Endothelial cell of umbilical vein (primary cell): ENCODE measurements around the gene KCNK2. TPM values are rescaled to one million over a fixed set of nuclear protein-coding genes. Genes with fewer than 3 reads are reported as not detected.

Experiments
- BruUV-seq: library from RNA; stranded (reverse); fragments of 400-500 nt; replicated peaks from 2 replicates; lab custom pipeline; 2021; lab: Mats Ljungman, UMichigan
- CTCF ChIA-PET: fragments of 300-600, 350-600 bp; sonication (Branson Sonifier 250); formaldehyde crosslinking; loops from one replicate; lab custom pipeline; 2021; ENCODE audit warnings: antibody characterized with exemption, inconsistent platforms; lab: Charles Lee
- POLR2A ChIA-PET: fragments of 300-600, 350-600 bp; sonication (Branson Sonifier 250); formaldehyde crosslinking; loops from one replicate; lab custom pipeline; 2021; ENCODE audit warnings: antibody characterized with exemption, inconsistent platforms; lab: Charles Lee
- DNase-seq: peaks from one replicate; pipeline ENCODE4 v3.0.0-alpha.2; 2011; ENCODE audit warnings: low read depth, low spot score
- FAIRE-seq: peaks from 2 replicates; lab custom pipeline; 2011; peaks lifted over from hg19 to GRCh38; lab: Jason Lieb, UNC
- H2AFZ ChIP-seq: 2 replicates; pipeline ENCODE4 v1.6.0; 2012; ENCODE audit warnings: low read depth, low read length, control low read depth, inconsistent platforms
- H3K27ac ChIP-seq: 2 replicates; pipeline ENCODE4 v1.5.1; 2011; ENCODE audit warnings: low read depth, mild to moderate bottlenecking, control low read depth, low read length, moderate library complexity; ENCODE audit not compliant: insufficient read depth
- H3K27me3 ChIP-seq, 2 experiments: 2 replicates each; pipeline versions ENCODE4 v1.6.0 to v1.6.1; 2011; ENCODE audit warnings: low read length in 2 of 2, mixed read lengths in 1 of 2; ENCODE audit not compliant: control insufficient read depth in 2 of 2, insufficient read depth in 2 of 2
- H3K36me3 ChIP-seq, 2 experiments: 2 replicates in 1 of 2; 3 replicates in 1 of 2; pipeline ENCODE4 v1.5.1; 2011; ENCODE audit warnings: low read length in 2 of 2, mild to moderate bottlenecking in 1 of 2, moderate library complexity in 1 of 2; ENCODE audit not compliant: control insufficient read depth in 2 of 2, insufficient read depth in 2 of 2; ENCODE audit errors: extremely low read depth in 1 of 2
- H3K4me1 ChIP-seq: 3 replicates; pipeline ENCODE4 v1.5.1; 2011; ENCODE audit warnings: mild to moderate bottlenecking, low read length; ENCODE audit not compliant: control insufficient read depth, insufficient read depth; ENCODE audit errors: extremely low read depth
- H3K4me2 ChIP-seq: 2 replicates; pipeline ENCODE4 v1.6.1; 2011; ENCODE audit warnings: low read length, control low read depth, mixed read lengths; ENCODE audit not compliant: insufficient read depth
- H3K4me3 ChIP-seq, 3 experiments: fragments of 200-600 bp in 1 of 3; sonication (generic), shearing (Covaris generic) in 1 of 3; replicated peaks in 1 of 3; 2 replicates each; pipeline ENCODE4 v1.5.1; 2011 to 2016; ENCODE audit warnings: control low read depth in 3 of 3, low read length in 3 of 3, mild to moderate bottlenecking in 2 of 3, inconsistent platforms in 1 of 3, low read depth in 1 of 3, moderate library complexity in 1 of 3; ENCODE audit not compliant: insufficient read depth in 1 of 3
- H3K79me2 ChIP-seq: 2 replicates; pipeline ENCODE4 v1.6.0; 2012; ENCODE audit warnings: low read length, inconsistent platforms; ENCODE audit not compliant: control insufficient read depth, insufficient read depth
- H3K9ac ChIP-seq: replicated peaks from 2 replicates; pipeline ENCODE3; 2011; ENCODE audit warnings: low read length, control low read depth; ENCODE audit not compliant: insufficient read depth; ENCODE audit errors: extremely low read depth
- H3K9me1 ChIP-seq: replicated peaks from 3 replicates; pipeline ENCODE4 v1.6.0; 2011; ENCODE audit warnings: mild to moderate bottlenecking, low read length; ENCODE audit not compliant: control insufficient read depth, insufficient read depth; ENCODE audit errors: extremely low read depth
- H3K9me3 ChIP-seq: replicated peaks from 2 replicates; pipeline ENCODE4 v1.5.1; 2012; ENCODE audit warnings: low read length, inconsistent platforms; ENCODE audit not compliant: control insufficient read depth, insufficient read depth
- H4K20me1 ChIP-seq: replicated peaks from 2 replicates; pipeline ENCODE3; 2011; ENCODE audit warnings: mild to moderate bottlenecking, low read length; ENCODE audit not compliant: control insufficient read depth, insufficient read depth; ENCODE audit errors: extremely low read depth
- EZH2 ChIP-seq: IDR thresholded peaks from 2 replicates; pipeline ENCODE4 v1.6.1; 2012; ENCODE audit warnings: borderline replicate concordance, low read depth, mild to moderate bottlenecking, moderate library complexity, low read length, inconsistent platforms; ENCODE audit not compliant: severe bottlenecking
- FOS ChIP-seq: IDR thresholded peaks from 2 replicates; pipeline ENCODE4 v1.6.1; 2011; ENCODE audit warnings: mild to moderate bottlenecking, low read length, moderate library complexity, borderline replicate concordance; ENCODE audit not compliant: insufficient read depth
- GATA2 ChIP-seq: IDR thresholded peaks from 2 replicates; pipeline ENCODE4 v1.7.0; 2011; ENCODE audit warnings: low read depth, mild to moderate bottlenecking, moderate library complexity, mixed read lengths, low read length; ENCODE audit not compliant: insufficient read length, insufficient read depth
- JUN ChIP-seq: IDR thresholded peaks from 2 replicates; pipeline ENCODE4 v1.6.1; 2011; ENCODE audit warnings: borderline replicate concordance, low read depth; ENCODE audit not compliant: insufficient read length, insufficient read depth
- MYC ChIP-seq: IDR thresholded peaks from one replicate; pipeline ENCODE4 v1.6.1; 2011; ENCODE audit warnings: mild to moderate bottlenecking, low read depth, low read length
- POLR2A ChIP-seq: IDR thresholded peaks from 2 replicates; pipeline ENCODE4 v1.6.1; 2012; ENCODE audit warnings: low read depth, mild to moderate bottlenecking, control low read depth, low read length
- POLR2AphosphoS5 ChIP-seq: IDR thresholded peaks from 2 replicates; pipeline ENCODE4 v1.6.1; 2012; ENCODE audit warnings: low read depth, mild to moderate bottlenecking, control low read depth, low read length, moderate library complexity; ENCODE audit not compliant: insufficient read depth
- dilution Hi-C: fragments of 300-500 bp; cut with MboI; formaldehyde crosslinking; loops from one replicate; pipeline ENCODE4 v1.15.0; 2019; ENCODE audit warnings: low sequenced_read_pairs; ENCODE audit not compliant: extremely low pct_ligation_motif_present
- intact Hi-C: fragments of 100-400 bp; cut with micrococcal nuclease; formaldehyde crosslinking; loops from one replicate; pipeline ENCODE4 v1.10.0; 2022
- polyA plus RNA-seq, 4 experiments: library from polyadenylated mRNA; depleted of rRNA in 3 of 4; stranded (reverse) in 3 of 4; unstranded in 1 of 4; fragments of >200 nt; gene quantifications; 2 replicates each; pipeline versions ENCODE4 v1.2.1 to v1.2.3, GENCODE V29; 2011 to 2012; ENCODE audit warnings: missing spikeins in 1 of 4
- total RNA-seq: library from RNA; stranded (reverse); gene quantifications from 2 replicates; pipeline ENCODE4 v1.2.3, GENCODE V29; 2021
- TF ChIP-seq, protein P1 (sequence below), 2 donors: IDR thresholded peaks; 1 replicate in 1 of 2; 2 replicates in 1 of 2; pipeline ENCODE4 v1.5.1; 2011; ENCODE audit warnings: low read length in 2 of 2, mild to moderate bottlenecking in 2 of 2, moderate library complexity in 2 of 2, control low read depth in 1 of 2, inconsistent platforms in 1 of 2, low read depth in 1 of 2; ENCODE audit not compliant: insufficient read depth in 1 of 2; ENCODE audit errors: extremely low read depth in 1 of 2
- TF ChIP-seq, protein P2 (sequence below): IDR thresholded peaks from 2 replicates; pipeline ENCODE4 v1.6.1; 2011; ENCODE audit not compliant: insufficient read depth, insufficient read length

The KCNK2 gene
- total and polyA plus RNA-seq, 2 donors (not counting 3 experiments of a cell fraction or from before 2014, with no cell fraction given), result 0.08 to 0.46 TPM

DNA sequence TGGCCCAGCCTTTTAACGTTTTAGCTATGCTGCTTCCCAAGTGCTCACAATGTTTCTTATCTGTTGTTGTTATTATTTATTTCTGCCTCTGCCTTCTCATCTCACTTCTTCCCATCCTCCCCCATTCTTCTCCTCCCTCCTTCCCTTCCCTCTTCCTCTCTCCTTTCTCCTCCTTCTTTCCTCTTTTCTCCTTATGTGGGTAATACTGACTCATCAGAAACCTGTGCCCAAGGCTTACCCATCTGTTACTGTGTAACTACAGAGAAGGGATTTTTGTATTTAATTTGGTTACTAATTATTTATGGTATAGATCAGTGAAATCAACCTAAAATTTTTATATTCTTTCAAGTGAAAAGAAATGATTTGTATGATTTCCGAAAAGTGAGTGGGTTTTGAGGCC, 120.3 kb downstream of the KCNK2 start:
- Histone ChIP-seq H3K36me3 (no peaks in the 10 kb centered on the region), H3K27me3 (no peaks in the 10 kb centered on the region), H3K27ac (no peak overlapping the region), H3K9ac (no peak overlapping the region), H4K20me1 (no peaks in the 10 kb centered on the region), H3K79me2 (no peaks in the 10 kb centered on the region), H2AFZ (no peak overlapping the region), H3K4me2 (no peak overlapping the region), H3K4me1 (no peaks in the 10 kb centered on the region), H3K4me3 (no peak overlapping the region), H3K9me3 (no peaks in the 10 kb centered on the region), H3K9me1 (no peaks in the 10 kb centered on the region)
- dilution Hi-C loops, result no loop called here
- TF ChIP-seq, protein P1, sequence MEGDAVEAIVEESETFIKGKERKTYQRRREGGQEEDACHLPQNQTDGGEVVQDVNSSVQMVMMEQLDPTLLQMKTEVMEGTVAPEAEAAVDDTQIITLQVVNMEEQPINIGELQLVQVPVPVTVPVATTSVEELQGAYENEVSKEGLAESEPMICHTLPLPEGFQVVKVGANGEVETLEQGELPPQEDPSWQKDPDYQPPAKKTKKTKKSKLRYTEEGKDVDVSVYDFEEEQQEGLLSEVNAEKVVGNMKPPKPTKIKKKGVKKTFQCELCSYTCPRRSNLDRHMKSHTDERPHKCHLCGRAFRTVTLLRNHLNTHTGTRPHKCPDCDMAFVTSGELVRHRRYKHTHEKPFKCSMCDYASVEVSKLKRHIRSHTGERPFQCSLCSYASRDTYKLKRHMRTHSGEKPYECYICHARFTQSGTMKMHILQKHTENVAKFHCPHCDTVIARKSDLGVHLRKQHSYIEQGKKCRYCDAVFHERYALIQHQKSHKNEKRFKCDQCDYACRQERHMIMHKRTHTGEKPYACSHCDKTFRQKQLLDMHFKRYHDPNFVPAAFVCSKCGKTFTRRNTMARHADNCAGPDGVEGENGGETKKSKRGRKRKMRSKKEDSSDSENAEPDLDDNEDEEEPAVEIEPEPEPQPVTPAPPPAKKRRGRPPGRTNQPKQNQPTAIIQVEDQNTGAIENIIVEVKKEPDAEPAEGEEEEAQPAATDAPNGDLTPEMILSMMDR (IDR thresholded peaks at IDR 0.05; ENCODE audit: extremely low read depth in 1 of 2, insufficient read depth in 1 of 2, low read depth in 1 of 2, low read length in 2 of 2), result no peak
- no peak for TF ChIP-seq FOS
- no peak for TF ChIP-seq POLR2AphosphoS5
- no peak for TF ChIP-seq JUN
- no peak for TF ChIP-seq MYC
- TF ChIP-seq EZH2, result no peak
- TF ChIP-seq, protein P2, sequence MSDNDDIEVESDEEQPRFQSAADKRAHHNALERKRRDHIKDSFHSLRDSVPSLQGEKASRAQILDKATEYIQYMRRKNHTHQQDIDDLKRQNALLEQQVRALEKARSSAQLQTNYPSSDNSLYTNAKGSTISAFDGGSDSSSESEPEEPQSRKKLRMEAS, result no peak
- no peak for TF ChIP-seq POLR2A
- no peak for TF ChIP-seq GATA2
- BruUV-seq, result no TSS peak
- intact Hi-C loops, result no loop called here
- FAIRE-seq, result no peak
- DNase-seq, result no peak
- POLR2A ChIA-PET, result no interaction called here
- CTCF ChIA-PET, result no interaction called here
